ENCODE data around the gene RNF2.
"Not testable (repeated sequence)": the region's sequence is repeated elsewhere in the genome, so short reads cannot be mapped to it uniquely, and the experiment has no call there.

Gene RNF2

DNA sequence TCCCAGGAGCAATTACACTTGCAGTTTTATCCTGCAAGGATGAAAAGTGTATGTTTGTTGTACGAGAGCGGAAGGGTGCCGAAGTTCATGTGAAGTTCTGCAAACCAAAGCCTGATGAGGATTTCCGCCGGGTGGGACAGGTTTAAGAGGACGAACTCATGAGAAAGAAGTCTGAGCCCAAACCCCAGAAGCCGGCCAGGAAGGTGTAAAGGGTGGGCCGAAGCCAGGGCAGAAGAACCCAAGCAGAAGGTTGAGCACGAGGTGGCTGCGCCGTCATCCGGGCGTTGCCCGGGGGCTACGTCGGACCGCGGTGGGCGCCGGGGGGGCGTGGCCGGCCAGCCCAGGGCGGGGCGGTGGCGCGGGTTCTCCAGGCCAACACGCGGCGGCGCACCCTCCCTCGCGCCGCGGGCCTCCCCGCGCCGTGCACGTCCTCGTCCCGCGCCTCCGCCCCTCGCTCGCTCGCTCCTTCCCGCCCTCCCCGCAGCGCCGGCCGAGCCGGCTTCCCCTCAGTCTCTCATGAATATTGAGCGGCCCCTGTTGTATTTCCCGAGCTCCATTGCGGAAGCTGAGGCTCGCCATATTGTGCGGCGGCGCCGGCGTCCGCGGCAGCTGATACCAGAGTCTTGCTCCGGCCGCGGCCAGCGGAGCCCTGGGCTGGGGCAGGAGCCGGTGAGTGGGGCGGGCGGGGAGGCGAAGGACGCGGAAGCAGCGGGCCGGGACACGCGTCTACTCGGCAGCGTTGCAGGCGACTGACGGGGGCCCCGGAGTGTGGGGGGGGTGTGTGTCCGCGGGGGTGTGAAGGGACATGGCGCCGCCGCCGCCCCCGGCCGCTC is at the start of gene RNF2:
Gene RNF2, plus strand, starts transcription at position 578 of the 833 bp plus-strand sequence. CDS start 41,996 bp downstream, outside the sequence.
- peak; percentile 94 for DNase-seq (ENCODE audit: low spot score)

DNA sequence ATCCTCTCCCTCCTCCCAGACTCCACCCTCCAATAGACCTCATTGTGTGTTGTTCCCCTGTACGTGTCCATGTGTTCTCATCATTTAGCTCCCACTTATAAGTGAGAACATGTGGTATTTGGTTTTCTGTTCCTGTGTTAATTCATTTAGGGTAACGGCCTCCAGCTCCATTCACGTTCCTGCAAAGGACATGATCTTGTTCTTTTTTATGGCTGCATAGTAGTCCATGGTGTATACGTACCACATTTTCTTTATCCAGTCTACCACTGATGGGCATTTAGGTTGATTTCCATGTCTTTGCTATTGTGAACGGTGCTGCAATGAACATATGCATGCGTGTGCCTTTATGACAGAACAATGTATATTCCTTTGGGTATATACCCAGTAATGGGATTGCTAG is 45.4 kb upstream of the RNF2 start:
- not testable (repeated sequence) for DNase-seq (ENCODE audit: low spot score)

DNA sequence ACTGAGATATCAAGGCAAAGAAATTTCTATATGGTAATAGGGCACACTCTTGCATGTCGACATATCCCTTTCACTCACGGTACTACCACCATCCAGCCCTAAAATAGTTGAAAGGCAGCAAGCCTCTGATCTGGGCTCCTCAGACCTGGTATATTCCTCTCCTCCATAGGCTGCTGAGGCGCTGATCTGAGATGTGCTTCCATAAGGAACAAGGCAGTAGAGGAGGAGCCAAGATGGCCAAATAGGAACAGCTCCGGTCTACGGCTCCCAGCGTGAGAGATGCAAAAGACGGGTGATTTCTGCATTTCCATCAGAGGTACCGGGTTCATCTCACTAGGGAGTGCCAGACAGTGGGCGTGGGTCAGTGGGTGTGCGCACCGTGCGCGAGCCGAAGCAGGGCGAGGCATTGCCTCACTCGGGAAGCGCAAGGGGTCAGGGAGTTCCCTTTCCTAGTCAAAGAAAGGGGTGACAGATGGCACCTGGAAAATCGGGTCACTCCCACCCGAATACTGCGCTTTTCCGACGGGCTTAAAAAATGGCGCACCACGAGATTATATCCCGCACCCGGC is 44.0 kb upstream of the RNF2 start:
- not testable (repeated sequence) for DNase-seq (ENCODE audit: low spot score)

DNA sequence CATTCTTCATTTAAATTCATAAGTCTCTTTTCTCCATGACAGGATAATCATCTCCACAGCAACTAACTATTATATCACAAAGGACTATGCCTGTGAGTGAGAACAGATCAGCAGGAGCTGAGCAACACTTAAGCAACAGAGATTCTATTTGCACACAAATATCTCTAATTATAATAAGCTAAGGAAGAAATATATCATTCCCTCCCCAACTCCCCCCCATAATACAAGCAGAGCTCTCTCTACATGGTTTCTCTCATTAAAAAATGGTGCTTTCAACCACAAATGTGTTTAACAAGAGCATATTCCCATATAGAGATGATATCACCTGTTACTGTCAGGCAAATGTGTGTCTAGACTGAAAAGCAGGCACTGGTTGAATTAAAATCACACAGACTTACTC is 36.5 kb upstream of the RNF2 start:
- no peak for DNase-seq (ENCODE audit: low spot score)

DNA sequence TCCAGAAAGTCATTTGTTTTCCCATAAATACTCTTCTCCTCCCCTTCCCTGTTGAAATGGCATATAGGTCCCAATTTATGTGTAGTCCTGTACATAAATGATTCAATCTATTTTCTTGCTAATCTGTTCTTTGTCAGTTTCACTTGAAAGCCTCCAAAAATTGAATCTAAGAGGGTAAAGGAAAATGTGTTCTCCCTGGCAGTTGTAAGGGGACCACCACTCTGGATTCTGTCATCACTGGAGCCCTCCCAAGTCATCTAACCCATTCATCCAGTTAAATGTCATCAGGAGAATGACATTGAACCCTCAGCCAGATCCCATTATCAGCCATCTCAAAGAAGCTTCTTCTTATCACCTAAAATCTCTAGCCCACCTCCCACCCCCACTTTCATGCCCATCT is 35.0 kb upstream of the RNF2 start:
- DNase-seq (ENCODE audit: low spot score): no peak

DNA sequence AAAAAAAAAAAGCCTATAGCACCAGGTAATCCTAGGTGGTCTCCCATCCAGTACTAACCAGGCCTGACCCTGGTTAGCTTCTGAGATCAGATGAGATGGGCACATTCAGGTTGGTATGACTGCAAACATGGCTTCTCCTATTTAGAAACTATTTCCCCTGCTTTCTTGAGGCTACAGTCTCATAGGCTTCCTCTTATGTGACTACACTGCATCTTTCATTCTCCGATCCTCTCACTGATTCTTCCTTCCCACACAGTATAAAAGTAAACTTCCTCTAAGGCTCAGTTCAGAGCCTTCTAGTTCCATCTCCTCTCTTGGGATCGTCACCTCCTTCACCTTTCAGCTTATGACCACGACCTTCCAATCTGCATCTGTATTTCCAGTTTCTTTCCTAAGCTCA is 30.4 kb upstream of the RNF2 start:
- no peak for DNase-seq (ENCODE audit: low spot score)

DNA sequence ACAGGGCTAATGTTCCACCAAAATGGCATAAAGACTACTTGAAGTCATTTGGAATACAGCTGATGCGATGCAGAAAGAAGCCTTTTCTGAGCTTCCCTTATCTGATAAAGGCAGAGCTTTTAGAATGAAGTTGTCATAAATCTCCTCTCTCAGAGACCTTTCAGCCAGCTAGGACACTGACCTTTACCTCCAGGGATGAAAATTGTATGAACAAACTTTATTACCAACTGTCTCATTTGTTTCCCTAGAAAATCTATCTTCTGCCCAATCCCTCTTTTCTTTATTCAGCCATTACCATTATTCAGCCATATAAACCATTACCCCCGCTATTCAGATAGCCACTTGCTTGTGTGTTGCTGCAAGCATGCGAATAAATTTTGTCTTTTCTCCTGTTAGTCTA is 29.7 kb upstream of the RNF2 start:
- no peak for DNase-seq (ENCODE audit: low spot score)

DNA sequence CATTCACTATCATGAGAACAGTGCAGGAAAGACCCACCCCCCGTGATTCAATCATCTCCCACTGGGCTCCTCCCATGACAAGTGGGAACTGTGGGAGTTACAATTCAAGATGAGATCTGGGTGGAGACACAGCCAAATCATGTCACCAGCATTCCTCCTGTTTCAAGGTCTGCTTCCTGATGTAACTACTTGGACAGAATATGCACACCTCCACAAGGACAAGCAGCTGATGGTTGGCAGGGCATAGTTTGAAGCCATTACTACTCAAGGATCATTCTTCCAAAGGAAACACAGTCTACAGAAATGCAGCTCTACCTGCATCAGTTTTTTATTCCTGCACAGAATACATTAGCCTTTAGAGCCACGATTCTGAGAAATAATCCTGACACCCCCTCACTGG is 28.5 kb upstream of the RNF2 start:
- DNase-seq (ENCODE audit: low spot score): no peak

DNA sequence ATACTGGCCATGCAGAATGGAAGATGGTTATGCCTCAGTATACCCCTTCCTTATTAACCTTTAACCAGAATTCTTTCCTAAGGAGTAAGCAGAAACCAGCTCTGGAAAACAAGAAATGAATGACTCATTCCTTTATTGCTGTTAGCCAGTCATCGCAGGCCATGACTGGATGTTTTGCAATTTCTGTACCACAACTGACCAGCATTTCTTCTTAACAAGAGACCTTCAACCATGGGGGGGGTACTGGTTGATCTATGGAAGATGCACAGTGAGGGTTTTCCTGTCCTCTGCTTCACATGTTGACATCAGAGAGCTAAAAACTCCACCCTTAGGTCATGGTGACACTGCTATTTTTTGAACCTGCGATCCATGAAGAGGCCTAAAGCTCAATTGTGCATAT is 28.0 kb upstream of the RNF2 start:
- no peak for DNase-seq (ENCODE audit: low spot score)

DNA sequence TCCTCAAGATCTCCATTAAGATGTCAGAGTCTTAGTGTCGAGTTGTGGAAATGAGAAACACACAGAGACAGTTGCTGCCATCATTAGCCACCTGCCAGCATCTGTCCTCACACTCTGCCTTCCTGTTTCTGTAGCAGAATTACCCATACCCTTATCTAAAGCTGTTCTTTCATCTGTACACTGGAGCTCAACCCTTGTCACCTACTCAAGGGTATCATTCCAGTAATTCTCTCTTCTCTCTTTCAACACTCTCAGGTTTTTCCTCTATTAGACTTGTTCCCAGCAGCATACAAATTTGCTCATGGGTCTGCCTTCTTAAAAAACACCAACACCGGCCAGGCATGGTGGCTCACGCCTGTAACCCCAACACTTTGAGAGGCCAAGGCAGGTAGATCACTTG is 27.4 kb upstream of the RNF2 start:
- DNase-seq (ENCODE audit: low spot score): no peak

DNA sequence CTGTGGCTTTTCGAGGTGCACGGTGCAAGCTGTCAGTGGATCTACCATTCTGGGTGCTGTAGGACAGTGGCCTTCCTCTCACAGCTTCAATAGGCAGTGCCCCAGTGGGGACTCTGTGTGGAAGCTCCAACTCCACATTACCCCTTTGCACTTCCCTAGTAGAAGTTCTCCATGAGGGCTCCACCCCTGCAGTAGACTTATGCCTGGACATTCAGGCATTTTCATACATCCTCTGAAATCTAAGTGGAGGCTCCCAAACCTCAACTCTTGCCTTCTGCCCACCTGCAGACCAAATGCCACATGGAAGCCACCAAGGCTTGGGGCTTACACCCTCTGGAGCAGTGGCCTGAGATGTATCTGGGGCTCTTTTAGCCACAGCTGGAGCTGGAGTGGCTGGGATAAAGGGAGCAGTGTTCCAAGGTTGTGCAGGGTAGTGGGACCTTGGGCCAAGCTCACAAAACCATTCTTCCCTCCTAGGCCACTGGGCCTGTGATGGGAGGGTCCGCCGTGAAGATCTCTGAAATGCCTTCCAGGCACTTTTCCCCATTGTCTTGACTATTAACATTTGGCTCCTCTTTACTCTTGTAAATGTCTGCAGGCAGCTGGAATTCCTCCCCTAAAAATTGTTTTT is 18.0 kb upstream of the RNF2 start:
- no peak for DNase-seq (ENCODE audit: low spot score)

DNA sequence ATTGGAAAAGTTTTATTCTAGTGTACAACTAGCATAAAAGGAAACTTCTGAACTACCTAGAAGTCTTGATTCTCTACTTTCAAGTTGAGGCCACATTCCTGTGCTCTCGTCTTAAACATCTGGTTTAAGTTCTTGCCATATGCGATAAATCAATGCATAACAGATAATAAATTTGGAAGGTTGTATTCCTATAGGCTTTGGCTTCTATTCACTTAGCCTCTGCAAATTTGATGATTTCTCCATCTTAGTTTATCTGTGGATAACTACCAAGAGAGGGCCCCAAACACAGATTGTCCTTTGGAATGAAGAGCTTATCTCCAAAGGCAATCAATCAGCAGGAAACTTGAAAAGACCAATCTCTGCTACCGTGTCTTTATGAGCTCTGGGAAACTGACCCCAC is 11.7 kb upstream of the RNF2 start:
- DNase-seq (ENCODE audit: low spot score): no peak

DNA sequence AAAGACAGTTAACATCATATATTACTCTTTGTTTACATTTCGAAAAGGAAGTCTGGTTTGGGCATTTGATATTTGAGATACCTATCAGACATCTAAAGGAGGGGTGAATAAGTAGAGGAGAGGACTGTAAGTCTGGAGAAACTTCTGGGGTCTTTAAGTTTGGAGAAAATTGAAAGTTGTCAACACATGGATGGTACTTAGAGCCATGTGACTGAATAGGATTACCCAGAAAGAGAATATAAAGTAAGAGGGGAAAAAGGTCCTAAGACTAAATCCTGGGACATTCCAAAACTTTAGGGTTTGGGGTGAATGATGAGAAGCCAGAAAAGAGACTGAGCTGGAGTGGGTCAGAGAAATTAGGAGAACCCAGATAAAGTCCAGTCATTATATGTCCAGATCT is 10.1 kb upstream of the RNF2 start:
- DNase-seq (ENCODE audit: low spot score): no peak

DNA sequence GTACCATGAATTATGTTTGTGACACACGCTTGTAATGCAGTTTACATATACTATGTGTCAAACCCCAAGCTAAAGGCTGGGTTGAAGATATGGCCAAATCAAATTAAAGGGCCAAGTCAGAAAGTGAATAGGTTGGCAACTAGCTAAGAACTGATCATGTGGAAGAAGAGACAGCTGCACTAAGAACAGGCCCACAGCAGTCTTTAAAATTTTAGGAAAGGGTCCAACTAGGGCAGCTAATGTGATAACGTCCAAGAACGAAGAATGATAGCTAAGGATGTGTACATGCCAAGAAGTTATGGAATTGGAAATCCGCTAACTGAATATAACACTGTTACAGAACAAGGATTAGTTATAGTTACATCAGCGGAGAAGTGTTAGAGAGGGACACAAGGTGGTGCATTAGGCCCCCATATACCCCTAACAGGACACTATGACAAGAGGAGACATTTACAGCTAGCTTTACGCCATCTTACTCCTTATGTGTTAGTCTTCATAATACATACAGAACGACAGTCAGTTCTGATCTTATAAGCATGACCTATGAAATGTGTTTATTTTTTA is 6.5 kb upstream of the RNF2 start:
- no peak for DNase-seq (ENCODE audit: low spot score)

DNA sequence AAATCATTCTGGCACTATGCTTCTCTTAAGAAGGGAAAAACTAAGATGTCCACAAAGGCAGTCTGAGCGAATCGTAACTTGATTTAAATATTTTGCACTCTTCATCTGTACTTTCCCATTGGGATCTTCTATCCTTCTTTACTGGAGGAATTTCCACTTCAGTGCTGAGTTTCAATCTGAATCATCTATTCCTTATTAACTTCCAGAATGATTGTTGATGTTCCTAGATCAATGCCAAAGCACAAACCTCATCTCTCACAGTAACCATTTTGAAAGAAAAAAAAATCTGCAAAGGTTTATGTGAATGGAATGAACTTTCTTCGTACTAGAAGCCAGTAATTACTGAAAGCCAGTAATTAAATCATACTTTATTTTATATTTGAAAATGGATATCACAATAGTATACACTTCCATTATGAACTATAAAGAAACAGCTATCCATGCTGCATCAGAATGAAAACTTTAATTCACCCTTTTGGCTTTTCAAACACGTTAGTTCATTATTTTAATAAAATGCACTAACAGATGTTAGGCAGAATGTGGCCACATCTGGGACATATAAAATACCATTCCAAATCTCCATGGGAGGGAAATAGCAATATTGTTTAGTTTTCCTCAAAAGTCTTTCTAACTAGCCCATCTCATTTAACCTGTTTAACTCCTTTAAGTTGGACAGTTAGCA is 5.5 kb upstream of the RNF2 start:
- no peak for DNase-seq (ENCODE audit: low spot score)

DNA sequence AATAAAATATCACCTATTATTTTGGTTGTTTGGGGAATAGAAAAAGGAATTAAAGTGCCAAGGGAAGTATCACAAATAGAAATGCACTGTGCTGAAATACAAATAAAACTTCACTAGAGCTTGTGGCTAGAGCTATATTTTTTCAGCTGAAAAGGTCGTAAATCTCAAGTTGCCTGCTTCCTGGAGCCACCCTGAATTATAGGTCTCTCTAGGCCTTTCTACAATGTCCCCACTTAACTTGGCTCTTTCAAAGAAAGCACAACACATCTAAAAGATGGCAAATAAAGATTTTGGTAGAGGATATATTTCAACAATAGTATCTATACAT is 5.0 kb upstream of the RNF2 start:
- no peak for DNase-seq (ENCODE audit: low spot score)

DNA sequence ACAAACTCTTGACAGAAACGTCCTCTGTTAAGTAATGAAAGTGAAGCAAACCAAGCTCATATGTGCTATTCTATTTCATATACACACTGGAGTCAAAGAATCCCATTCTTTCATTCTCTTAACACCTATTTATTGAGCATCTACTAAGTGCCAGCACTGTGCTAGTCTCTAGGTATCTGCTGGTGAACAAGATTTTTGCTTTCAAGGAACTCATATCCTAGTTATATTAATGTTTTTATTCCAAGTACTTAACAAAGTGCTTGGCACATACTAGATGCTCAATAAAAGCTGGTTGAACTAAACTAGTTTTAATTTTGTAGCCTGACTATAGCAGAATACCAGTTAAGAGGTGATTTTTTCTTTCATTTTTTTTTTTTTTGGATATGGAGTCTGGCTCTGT is 3.6 kb upstream of the RNF2 start:
- DNase-seq (ENCODE audit: low spot score): no peak

DNA sequence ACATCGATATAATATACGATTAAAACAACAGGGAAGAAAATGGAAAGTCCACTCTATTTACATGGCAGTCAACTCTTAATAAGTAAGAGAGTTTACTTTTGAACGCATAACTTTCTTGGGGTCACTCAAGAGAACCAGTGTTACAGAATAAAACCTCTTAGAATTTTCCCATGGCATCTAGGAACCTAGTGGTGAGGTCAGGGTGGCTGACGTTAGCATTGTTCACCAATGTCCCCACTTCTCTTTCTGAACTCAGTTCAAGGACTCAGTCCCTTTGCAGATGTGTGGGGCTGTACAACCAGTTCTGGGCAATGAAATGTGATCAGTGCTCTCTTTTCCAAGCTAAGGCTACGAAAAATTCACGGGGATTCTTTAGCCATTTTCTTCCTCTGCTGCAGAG is 2.6 kb upstream of the RNF2 start:
- no peak for DNase-seq (ENCODE audit: low spot score)

DNA sequence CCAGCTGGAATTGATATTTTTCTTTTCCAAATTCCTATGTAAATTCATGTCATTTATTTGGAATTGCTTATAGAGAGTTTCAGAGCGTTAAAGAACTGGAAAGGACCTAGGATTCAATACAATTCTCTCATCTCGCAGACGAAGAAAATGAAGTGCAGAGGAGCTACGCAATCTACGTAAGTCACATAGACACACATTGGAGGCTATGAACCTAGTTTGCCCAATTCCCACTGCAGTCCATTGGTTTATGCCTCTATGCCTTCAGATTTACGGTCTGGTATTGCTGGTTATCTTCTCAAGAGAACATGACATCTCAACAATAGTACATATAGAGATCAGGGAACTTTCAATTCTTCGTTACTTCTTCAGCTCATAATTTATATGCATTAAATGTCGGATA is 971 bp upstream of the RNF2 start:
- no peak for DNase-seq (ENCODE audit: low spot score)

DNA sequence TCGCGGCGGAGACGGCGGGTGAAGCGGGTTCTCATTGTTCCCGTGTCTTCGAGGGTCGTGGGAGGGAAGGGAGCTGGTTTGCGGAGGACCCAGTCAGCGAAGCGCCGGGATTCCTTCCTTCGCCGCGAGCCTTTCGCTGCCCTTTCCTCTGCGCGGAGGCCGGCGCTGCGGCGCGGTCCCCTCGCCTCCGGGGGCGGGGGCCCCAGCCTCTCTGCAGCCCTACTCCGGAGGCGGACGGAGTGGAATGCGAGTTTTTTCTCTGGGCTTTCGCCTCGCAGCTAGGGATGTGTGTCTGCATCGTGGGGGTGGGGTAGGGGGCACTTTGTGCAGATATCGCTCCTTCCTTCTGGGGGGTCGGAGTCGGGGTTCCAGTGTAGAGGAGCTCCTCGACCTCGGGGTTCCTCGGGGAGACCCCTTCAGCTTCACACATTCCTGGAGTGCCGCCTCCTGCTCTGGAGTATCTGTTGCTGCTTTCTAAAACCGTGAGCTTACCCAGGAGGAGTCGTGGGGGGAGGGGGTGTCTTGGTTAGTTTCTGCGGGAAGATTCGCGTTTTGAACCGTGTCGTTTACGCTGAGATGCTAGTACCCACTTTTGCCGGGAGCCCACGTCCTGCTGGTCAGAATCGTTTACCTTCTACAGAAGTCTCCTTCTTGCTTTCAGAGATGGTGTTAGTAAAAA is 595 bp downstream of the RNF2 start:
- DNase-seq (ENCODE audit: low spot score): peak; percentile 73

DNA sequence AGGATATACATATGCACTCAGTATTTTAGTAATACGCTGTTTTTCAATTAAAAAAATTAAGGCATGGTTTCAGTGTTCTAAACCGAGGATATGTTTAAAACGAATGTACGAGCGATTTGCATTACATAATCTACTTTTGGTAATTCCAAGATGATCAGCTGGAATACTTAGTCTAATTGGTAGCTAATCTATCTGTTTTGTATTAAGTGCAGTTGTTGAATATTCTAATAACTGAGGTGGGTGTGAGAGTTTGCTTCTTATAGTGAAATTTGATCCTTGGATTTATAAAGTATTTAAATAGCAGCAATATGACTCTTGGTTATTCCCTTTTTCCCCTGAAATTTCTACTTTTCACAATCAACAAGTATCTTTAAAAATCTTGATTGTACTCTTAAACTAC is 1.3 kb downstream of the RNF2 start:
- DNase-seq (ENCODE audit: low spot score): no peak

DNA sequence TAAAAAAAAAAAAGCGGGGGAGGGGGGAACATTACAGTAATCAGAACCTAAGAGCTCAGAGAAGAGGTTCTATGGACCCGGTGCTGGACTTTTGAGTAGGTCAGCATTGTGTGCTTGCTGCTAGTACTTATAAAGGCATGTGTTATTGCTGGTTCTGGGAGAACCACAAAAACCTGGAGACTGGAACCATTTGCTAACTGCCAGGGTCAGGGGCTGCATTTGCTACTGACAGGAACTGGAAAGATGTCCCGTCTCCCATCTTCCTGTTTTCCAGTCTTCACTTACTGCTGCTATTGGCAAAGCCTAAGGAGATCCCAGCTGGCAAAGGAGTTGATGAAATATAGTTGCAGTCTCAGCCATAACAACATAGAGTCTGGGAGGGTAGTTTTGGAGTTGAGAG is 4.3 kb downstream of the RNF2 start:
- no peak for DNase-seq (ENCODE audit: low spot score)

Data from iPS-NIHi11 (cell line).